HL-60/S4 (cell line): ENCODE data around the gene FN3K.
"Not testable (repeated sequence)": the region's sequence is repeated elsewhere in the genome, so short reads cannot be mapped to it uniquely, and the experiment has no call there.

Source experiments
- in situ Hi-C: fragments of 300-500 bp; cut with MboI; formaldehyde crosslinking; loops from 2 replicates; pipeline ENCODE4 v1.14.3; 2022; ENCODE audit warnings: low sequenced_read_pairs

Gene FN3K

DNA sequence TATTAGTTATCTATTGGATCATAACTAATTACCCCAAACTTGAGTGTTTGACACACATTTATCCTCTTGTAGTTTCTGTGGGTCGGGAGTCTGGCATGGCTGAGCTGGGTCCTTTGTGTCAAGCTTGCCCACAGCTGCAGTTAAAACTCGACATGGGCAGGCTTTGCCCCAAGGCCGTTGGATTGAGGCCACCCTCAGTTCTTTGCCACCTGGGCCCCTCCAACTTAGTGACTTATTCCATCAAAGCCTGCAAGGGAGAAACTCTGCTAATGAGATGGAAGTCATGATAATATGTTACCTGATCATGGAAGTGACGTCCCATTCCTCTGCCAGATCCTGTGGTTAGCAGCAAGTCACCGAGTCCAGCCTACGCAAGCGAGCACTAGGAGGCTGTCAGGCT lies 33.6 kb downstream of the FN3K start:
- in situ Hi-C loops = loop anchor here (10.0 kb wide), 1 partner anchor 414 kb away; the partner anchor contains the start of gene TEX19

DNA sequence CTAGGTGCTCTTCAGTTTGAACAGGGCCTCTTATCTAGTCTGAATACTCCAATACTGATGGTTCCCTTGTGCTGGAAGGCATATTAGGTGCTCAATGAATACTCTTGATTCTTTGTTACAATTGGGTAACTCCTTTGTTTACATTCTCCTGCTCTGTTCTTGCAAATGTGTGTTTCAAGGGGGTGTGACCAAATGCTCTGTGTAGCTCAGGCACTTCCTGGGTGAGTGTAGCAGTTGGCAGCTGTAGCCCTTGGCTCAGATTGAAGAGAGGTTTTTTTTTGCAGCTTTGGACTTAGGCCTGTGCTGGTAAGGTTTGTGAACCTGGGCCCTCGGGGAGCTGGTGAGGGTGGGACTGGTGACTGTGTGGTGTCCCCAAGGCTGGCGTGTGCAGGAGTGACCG lies 36.6 kb downstream of the FN3K start:
- in situ Hi-C loops = no loop called here

DNA sequence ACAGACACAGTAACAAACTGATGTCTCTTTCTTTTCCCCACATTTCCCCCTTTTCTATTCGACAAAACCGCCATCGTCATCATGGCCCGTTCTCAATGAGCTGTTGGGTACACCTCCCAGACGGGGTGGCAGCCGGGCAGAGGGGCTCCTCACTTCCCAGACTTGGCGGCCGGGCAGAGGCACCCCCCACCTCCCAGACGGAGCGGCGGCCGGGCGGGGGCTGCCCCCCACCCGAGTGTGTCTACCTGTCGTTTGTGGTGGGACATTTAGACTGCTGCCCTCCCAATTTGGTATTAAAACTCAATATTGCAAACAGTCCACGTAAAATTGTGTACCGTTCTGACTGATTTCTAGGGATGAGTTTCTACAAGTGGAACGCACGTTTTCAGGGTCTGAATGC lies 39.0 kb downstream of the FN3K start:
- in situ Hi-C loops = not testable (repeated sequence)

DNA sequence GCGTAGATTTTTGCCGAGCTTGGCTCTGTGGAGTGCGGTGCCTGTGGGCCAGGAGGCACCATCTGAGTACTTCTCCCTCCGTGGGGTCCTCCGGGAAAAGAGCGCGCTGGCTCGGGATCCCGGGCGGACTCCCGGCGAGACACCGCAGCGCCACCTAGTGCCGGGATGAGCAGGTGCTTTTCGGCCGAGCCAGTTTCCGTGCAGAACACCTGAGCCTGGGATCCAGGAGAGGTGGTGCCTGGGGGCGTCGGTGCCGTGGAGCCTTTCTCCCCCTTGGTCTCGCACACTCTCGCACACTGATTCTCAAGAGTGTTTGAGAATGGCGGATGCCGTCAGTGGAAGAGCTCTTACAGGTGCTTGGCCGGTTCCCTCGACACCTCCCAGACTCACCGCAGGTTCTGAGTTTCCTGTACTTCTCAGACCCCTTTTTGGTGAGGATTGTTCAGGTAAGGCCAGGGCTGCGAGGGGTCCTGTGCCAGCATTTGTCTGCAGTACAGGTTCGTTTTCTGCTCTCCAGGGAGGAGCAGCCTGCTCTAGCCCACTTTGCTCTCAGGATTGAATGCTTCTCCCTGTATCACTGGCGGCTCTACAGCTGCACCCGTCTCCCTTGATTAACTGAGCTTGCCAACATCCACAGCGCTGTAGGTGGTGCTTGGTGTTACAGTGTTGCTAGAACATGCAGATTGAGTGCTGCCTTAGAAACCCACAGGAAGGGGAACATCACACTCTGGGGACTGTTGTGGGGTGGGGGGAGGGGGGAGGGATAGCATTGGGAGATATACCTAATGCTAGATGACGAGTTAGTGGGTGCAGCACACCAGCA lies 39.8 kb downstream of the FN3K start:
- in situ Hi-C loops = no loop called here

DNA sequence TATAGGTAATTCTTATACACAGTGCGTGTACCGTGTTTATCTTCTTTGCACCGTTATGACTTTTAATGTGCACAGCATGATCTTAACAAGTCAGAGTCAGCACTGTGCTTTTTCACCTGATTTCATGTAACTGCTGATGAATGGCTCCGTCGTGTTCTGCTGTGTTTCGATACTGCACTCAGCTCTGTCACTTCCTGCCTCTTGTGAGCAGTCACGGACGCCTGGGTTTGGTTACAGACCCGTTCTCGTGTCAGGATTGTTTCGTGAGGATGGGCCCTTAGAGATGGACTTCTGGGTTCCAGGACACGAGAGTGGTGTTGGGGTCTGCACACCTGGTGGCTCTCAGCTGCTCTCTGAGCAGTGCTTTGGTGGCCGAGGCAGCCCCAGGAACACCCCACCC lies 41.0 kb downstream of the FN3K start:
- in situ Hi-C loops = no loop called here

GRCh38 chr17:82777778-82778375 lies 42.5 kb downstream of the FN3K start:
- in situ Hi-C loops = not testable (repeated sequence)

DNA sequence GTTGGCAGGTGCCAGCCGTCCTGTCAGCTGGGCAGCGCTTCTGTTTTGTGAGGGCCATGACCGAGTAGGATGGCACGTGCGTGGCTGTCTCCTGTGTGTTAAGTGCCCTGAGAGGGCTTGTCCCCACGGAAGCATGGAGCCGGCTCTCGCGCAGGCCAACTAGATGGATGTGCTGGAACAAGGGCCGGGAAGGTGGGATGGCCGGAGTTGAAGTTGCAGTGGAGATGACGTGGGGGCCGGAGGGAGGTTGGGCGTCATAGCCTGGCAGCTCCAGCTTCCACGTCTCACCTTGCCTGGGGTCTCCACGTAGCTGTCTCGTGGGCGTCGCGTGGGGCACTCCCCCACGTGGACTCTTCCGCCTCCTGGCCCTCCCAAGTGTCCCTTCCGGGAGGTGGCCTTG lies 44.1 kb downstream of the FN3K start:
- in situ Hi-C loops = no loop called here

GRCh38 chr17:82780195-82780594 lies 44.8 kb downstream of the FN3K start:
- in situ Hi-C loops = loop anchor here (10.0 kb wide), 1 partner anchor 135 kb away; no protein-coding TSS in a partner anchor

GRCh38 chr17:82780971-82781893 lies 45.8 kb downstream of the FN3K start:
- in situ Hi-C loops = loop anchor here (10.0 kb wide), 1 partner anchor 134 kb away; no protein-coding TSS in a partner anchor

DNA sequence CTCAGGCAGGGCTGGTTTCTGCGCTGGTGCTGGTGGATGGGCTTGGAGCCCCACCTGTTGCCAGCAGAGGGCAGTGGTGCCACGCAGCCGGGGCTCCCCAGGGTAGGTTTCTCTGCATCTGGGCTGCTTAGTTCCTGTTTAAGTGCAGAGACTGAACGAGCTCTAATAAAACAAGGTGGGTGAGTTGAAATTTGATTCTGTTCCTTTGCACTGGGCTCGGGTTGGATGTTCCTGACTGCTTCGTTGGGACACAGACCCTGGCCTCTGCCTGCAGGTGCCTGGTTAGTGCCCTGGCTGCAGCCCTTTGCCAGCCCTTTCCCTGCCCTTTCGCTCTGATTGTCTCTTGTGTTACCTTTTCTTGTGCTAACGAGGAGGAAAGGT lies 46.5 kb downstream of the FN3K start:
- in situ Hi-C loops = loop anchor here (10.0 kb wide), 1 partner anchor 133 kb away; no protein-coding TSS in a partner anchor

DNA sequence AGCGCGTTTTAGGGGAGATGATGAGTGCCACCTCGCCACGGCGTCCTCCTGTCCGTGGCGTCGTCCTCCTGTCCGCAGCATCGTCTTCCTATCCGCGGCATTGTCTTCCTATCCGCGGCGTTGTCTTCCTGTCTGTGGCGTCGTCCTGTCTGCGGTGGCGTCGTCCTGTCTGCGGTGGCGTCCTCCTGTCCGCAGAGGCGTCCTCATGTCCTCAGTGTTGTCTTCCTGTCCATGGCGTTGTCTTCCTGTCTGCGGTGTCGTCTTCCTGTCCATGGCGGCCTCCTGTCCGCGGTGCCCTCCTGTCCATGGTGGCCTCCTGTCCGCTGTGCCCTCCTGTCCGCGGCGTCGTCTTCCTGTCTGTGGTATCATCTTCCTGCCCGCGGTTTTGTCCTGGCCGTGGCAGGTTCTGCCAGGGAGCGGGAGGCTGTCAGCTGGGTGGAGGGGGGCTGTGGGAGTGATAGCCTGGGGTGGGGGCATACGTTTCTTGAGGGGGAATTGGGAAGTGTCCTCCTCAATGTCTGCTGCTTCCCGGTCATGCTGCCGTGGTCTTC lies 47.3 kb downstream of the FN3K start:
- in situ Hi-C loops = loop anchor here (10.0 kb wide), 1 partner anchor 132 kb away; no protein-coding TSS in a partner anchor

DNA sequence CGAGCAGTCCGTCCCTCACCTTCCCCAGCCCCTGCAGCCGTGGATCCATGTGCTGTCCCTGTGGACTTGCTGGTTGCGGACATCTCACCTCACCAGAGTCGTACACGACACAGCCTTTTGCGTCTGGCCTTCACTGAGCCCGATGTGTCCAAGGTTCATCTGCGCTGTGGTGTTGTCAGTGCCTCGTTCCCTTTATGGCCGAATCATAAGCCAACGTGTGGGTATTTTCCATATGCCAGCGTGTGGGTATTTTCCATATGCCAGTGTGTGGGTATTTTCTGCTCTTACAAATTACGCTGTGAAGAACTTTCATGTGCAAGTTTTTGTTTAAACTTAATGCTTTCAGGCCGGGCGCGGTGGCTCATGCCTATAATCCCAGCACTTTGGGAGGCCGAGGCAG lies 48.1 kb downstream of the FN3K start:
- in situ Hi-C loops = loop anchor here (10.0 kb wide), 1 partner anchor 131 kb away; no protein-coding TSS in a partner anchor

DNA sequence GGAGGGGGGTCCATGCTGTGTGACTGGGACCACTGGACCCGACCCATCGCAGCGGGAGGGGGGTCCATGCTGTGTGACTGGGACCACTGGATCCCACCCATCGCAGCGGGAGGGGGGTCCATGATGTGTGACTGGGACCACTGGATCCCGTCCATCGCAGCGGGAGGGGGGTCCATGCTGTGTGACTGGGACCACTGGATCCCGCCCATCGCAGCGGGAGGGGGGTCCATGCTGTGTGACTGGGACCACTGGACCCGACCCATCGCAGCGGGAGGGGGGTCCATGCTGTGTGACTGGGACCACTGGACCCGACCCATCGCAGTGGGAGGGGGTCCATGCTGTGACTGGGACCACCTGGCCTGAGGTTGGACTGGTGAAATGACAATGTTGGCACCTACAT lies 50.2 kb downstream of the FN3K start:
- in situ Hi-C loops = loop anchor here (10.0 kb wide), 1 partner anchor 129 kb away; no protein-coding TSS in a partner anchor

DNA sequence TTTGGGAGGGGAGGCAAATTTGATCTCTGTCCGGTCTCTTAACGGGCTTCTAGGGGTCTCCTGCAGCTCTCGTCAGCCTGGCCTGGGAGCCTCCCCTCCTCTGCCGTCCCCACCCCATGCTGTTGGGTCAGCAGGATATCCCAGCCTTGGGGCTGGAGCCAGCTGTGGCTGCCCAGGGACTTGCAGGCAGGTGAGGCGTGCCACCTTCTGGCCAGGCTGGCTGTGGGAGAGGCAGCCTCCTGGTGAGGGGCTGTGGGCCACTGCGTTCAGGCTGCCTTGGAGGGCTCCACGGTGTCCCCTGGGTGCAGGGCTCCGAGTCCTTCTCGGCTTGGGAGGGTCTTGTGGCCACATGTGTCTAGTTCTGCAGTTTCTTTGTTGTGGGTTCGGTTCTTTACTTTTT lies 51.0 kb downstream of the FN3K start:
- in situ Hi-C loops = loop anchor here (10.0 kb wide), 1 partner anchor 128 kb away; no protein-coding TSS in a partner anchor

- in situ Hi-C loops = loop anchor here (10.0 kb wide), 1 partner anchor 128 kb away; no protein-coding TSS in a partner anchor
Measured at GRCh38 chr17:82787081-82787848, 51.9 kb downstream of the FN3K start.

DNA sequence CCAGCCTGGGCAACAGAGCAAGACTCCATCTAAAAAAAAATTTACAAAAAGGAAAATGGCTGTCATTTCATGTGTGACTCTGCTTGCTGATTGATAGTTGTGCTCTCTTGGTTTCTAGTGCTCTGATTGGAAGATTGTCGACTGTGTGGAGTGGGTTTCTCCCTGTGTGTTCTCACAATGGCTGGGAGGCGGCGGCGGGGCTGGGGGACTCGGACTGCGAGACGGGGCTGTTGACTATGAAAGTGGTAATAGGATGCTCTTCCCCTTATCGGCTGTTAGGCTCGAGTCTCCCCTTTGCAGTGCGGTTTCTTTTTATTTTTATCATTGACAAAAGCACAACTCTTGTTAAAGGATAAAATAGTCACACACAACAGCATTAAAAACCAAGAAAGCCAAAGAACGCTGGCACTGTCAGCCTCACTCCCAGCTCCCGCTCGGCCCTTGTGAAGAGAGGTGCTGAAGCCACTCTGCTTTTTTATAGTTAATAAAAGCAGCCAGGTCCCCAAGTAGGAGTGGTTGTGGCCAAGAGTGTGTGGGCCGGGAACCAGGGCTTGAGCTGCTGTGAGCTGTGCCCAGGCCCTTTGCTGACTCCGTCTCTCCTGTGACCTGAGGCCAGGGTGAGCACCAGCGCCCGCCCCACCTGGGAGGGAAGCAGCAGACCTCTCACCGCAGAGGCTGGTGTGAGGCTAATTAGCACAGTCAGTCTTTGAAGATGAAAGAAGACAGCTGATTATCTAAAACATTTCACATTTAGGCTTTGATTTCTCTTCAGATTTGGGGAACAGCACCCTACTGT lies 53.0 kb downstream of the FN3K start:
- in situ Hi-C loops = loop anchor here (10.0 kb wide), 1 partner anchor 126 kb away; no protein-coding TSS in a partner anchor

DNA sequence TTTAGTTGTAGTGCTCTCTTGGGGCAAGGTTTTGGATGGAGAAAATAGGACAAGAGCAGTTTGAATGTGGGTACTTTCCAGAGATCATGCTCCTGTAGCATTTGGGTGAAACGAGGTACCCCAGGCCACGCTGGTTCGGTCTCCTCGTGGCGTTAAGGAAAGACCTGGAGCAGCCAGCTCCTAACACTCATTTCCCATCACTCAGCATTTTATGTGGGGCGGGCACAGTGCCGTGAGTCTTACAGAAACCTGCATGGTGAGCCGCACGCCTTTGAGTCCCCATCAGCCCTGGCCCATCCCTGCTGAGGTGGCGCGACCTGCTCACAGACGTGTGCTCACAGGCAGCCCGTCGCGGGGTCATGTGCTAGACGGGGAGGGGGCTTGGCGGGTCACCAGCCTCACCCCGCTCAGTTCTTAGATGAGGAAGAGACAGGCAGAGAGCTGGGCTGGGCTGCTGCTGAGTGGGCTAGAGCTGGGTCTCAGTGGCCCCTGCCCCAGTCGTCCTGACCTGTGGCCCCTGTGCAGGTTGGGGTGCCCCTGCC lies 53.7 kb downstream of the FN3K start:
- in situ Hi-C loops = loop anchor here (10.0 kb wide), 1 partner anchor 126 kb away; no protein-coding TSS in a partner anchor

GRCh38 chr17:82789806-82790205 lies 54.4 kb downstream of the FN3K start:
- in situ Hi-C loops = loop anchor here (10.0 kb wide), 1 partner anchor 125 kb away; no protein-coding TSS in a partner anchor
